ENCODE data around the gene RERE. TPM values are rescaled to one million over a fixed set of nuclear protein-coding genes. Genes with fewer than 3 reads are reported as not detected.
A peak's percentile ranks its signal among the peaks of the same experiment; 100 is the strongest.

Gene RERE
- total RNA-seq, 1 experiment from 2014 or later, result 217 TPM

- Histone ChIP-seq H3K27me3 (ENCODE audit: control insufficient read depth, insufficient read depth, low read length) (no peaks in the 10 kb centered on the region), H3K4me3 (ENCODE audit: low read depth in 2 of 2, low read length in 2 of 2) (no peak overlapping the region), H3K27ac (ENCODE audit: low read length) (peak overlapping the region; percentile 82), H3K9me3 (ENCODE audit: control insufficient read depth, insufficient read depth, low read depth, low read length) (no peaks in the 10 kb centered on the region), H3K4me1 (ENCODE audit: control insufficient read depth, insufficient read depth, low read length) (peaks cover 68% of the 10 kb centered on the region), H3K36me3 (ENCODE audit: control insufficient read depth, insufficient read depth, low read length) (peaks cover 24% of the 10 kb centered on the region)
- BruUV-seq (replicated peaks), result no TSS peak
- ATAC-seq (no peak), DNase-seq (ENCODE audit: low read depth, low spot score) (no peak)
- in situ Hi-C loops (cut with HindIII; ENCODE audit: low pct_unique_long_range_greater_than_20kb, low sequenced_read_pairs), result no loop called here
- intact Hi-C loops (cut with micrococcal nuclease; ENCODE audit: unreplicated experiment), result no loop called here
- CTCF ChIA-PET, result no interaction called here
- POLR2A ChIA-PET, result no interaction called here
- TF ChIP-seq TCF7L2 (IDR thresholded peaks at IDR 0.05; ENCODE audit: low read depth, low read length) (no peak; the same call in 1 of the 2 replicates), POLR2AphosphoS5 (IDR thresholded peaks at IDR 0.05; ENCODE audit: low read depth, low read length) (no peak), REST (IDR thresholded peaks at IDR 0.05; ENCODE audit: insufficient read depth in 1 of 2, low read depth in 2 of 2, low read length in 1 of 2) (no peak), CTCF (IDR thresholded peaks at IDR 0.05) (no peak), SIN3A (IDR thresholded peaks at IDR 0.05; ENCODE audit: borderline replicate concordance, insufficient read depth, low read depth, low read length) (no peak)
Observed at GRCh38 chr1:8396083-8396785, 421.2 kb downstream of the RERE start.

- Histone ChIP-seq H3K4me3 (ENCODE audit: low read depth in 2 of 2, low read length in 2 of 2) (no peak overlapping the region), H3K27me3 (ENCODE audit: control insufficient read depth, insufficient read depth, low read length) (no peaks in the 10 kb centered on the region), H3K36me3 (ENCODE audit: control insufficient read depth, insufficient read depth, low read length) (peaks cover 24% of the 10 kb centered on the region), H3K9me3 (ENCODE audit: control insufficient read depth, insufficient read depth, low read depth, low read length) (no peaks in the 10 kb centered on the region), H3K4me1 (ENCODE audit: control insufficient read depth, insufficient read depth, low read length) (peaks cover 75% of the 10 kb centered on the region), H3K27ac (ENCODE audit: low read length) (peak overlapping the region; percentile 82)
- no peak for TF ChIP-seq TCF7L2 (IDR thresholded peaks at IDR 0.05; ENCODE audit: low read depth, low read length)
- no peak for TF ChIP-seq REST (IDR thresholded peaks at IDR 0.05; ENCODE audit: insufficient read depth in 1 of 2, low read depth in 2 of 2, low read length in 1 of 2)
- TF ChIP-seq SIN3A (IDR thresholded peaks at IDR 0.05; ENCODE audit: borderline replicate concordance, insufficient read depth, low read depth, low read length), result no peak
- TF ChIP-seq POLR2AphosphoS5 (IDR thresholded peaks at IDR 0.05; ENCODE audit: low read depth, low read length), result no peak
- no peak for TF ChIP-seq CTCF (IDR thresholded peaks at IDR 0.05)
- ATAC-seq, result no peak
- DNase-seq (ENCODE audit: low read depth, low spot score), result no peak
- CTCF ChIA-PET, result interaction anchor here (0.6 kb wide), 1 partner anchor 232 kb away, joined by 3 read pairs; no protein-coding TSS in a partner anchor
- in situ Hi-C loops (cut with HindIII; ENCODE audit: low pct_unique_long_range_greater_than_20kb, low sequenced_read_pairs), result no loop called here
- BruUV-seq (replicated peaks), result no TSS peak
- POLR2A ChIA-PET, result interaction anchor here (0.7 kb wide), 1 partner anchor 102 kb away, joined by 5 read pairs; no protein-coding TSS in a partner anchor
- intact Hi-C loops (cut with micrococcal nuclease; ENCODE audit: unreplicated experiment), result no loop called here
Observed at GRCh38 chr1:8395433-8395866, 422.0 kb downstream of the RERE start.

All from Panc1 (cell line).